ENCODE measurements around the gene GAK. TPM values are rescaled to one million over a fixed set of nuclear protein-coding genes. Genes with fewer than 3 reads are reported as not detected.

Gene GAK
- total and polyA plus RNA-seq, 7 donors: 40.8 to 494 (median 124) TPM

DNA sequence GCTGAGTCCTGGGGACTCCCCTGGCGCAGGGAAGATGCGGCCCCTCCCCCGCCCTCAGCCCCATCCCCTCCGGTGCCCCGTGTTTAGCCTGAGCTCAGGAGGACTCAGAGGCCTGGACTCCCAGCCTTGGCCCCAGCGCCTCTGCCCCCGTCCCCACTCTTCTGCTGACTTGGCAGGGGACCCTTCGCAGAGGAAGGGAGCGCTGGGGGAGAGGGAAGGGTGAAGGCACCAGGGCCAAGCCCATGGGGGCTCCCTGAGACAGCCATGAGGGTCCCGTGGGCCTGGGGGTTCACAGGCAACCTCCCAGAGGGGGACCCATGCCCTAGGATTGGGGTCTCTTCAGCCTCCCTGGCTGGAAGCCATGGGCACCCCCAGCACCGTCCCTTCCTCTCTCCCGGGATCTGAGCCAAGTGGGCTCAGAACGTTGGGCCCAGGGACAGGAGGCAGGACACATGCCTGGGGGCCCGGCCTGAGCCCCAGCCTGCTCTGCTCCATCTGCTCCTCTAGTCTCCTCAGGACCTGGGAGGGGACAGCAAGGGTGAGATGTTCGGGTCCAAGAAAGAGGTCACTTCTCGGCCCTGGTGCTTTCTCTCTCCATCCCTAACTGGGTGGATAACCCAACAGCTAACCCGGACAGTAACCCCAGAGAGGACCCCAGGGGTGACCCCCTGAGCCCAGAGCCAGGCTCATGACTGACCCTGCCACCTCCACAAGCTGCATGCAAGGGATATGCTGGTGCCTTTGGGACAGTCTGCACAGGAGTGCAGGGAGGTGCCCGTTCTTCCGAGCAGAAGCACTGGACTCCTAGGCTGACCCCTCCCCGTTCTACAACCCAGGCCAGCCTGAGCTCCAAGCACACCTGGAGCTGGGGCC, 104.7 kb downstream of the GAK start:
- Histone ChIP-seq H3K9me3 (peaks cover 0 to 6% (median 3%) of the 10 kb centered on the region in 4 donors), H3K4me1 (peaks cover 0 to 22% (median 18%) of the 10 kb centered on the region in 4 donors), H3K27me3 (peaks cover 37 to 93% (median 85%) of the 10 kb centered on the region in 3 donors), H3K36me3 (no peaks in the 10 kb centered on the region), H3K27ac (no peak overlapping the region), H3K4me3 (no peak overlapping the region)
- WGBS, 2 donors: 19 to 36% methylated on average over 20 of the region's 20 CpGs
- TF ChIP-seq EP300 (IDR thresholded peaks at IDR 0.05) (no peak), POLR2A (IDR thresholded peaks at IDR 0.05) (no peak), POLR2AphosphoS5 (IDR thresholded peaks at IDR 0.05) (no peak)
- TF ChIP-seq, protein P1, sequence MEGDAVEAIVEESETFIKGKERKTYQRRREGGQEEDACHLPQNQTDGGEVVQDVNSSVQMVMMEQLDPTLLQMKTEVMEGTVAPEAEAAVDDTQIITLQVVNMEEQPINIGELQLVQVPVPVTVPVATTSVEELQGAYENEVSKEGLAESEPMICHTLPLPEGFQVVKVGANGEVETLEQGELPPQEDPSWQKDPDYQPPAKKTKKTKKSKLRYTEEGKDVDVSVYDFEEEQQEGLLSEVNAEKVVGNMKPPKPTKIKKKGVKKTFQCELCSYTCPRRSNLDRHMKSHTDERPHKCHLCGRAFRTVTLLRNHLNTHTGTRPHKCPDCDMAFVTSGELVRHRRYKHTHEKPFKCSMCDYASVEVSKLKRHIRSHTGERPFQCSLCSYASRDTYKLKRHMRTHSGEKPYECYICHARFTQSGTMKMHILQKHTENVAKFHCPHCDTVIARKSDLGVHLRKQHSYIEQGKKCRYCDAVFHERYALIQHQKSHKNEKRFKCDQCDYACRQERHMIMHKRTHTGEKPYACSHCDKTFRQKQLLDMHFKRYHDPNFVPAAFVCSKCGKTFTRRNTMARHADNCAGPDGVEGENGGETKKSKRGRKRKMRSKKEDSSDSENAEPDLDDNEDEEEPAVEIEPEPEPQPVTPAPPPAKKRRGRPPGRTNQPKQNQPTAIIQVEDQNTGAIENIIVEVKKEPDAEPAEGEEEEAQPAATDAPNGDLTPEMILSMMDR (IDR thresholded peaks at IDR 0.05): no peak
- DNase-seq: peak; percentile 44
- intact Hi-C loops (cut with DNase I): no loop called here

DNA sequence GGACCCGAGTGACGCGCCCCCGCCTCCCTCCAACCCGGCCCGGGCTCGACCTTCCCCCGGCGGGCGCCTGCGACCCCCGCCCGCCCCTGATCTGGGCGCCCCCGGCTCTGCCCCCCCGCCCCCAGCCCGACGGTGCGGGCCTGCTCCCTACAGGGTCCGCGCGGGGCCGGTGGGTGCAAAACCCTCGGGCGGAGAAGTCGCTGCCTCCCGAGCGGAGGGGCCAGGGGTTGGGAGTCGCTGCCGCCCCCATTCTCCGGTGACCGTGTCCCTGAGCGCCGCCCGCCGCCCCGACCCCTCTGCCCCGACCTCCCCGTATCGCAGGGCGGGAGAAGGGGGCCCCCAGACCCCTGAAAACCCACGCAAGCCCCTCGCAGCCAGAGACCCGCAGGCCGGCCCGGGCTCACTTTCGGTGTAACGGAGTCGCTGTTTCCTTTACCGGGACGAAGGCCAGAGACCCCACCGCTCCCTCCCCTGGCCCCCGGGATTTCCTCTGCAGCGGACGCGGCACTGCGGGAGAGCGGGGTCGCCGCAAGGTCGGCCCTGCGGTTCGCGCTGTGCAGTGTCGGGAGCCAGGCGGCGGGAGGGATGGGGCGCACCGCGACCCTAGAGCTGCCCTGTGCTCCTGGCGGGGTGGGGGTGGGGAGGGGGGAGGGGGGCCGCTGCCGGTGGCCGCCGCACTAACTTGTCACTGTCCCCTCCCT, 105.5 kb downstream of the GAK start:
- peak; percentile 58 for DNase-seq

DNA sequence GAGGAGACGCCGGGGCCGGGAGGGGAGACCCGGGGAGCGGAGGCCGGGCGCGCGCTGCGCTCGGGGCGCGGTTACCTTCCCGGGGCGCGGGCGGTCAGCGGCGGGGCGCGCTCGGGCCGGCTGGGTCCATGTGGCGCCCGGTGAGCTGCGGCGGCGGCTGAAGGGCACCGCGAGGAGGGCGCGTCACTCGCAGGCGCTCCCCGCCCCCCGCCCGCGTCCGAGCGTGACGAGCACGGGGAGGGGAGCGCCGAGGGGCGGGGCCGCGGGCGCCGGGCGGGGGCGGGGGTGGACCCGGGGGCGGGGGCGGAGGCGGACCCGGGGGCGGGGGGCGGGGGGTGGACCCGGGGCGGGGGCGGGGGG, 106.2 kb downstream of the GAK start, which contains the start of gene CPLX1:
Gene CPLX1 (minus strand): TSS at position 159 of the 360 bp plus-strand sequence. CDS start 1,607 bp downstream, outside the sequence.
- H3K4me3 ChIP-seq: peak within 1 kb of the TSS in 3 of 4 donors; percentile 28 to 46 (median 45)
- DNase-seq: no peak
- intact Hi-C loops (cut with DNase I): no loop called here
- WGBS, 2 donors: 1 to 2% methylated on average over 57 to 59 of the region's 61 CpGs
- no peak within 1 kb of the TSS for H3K27ac ChIP-seq
- peaks cover 0 to 22% (median 18%) of the 10 kb centered on the region in 4 donors for H3K4me1 ChIP-seq
- TF ChIP-seq, protein P1 (IDR thresholded peaks at IDR 0.05): no peak
- no peak for TF ChIP-seq EP300 (IDR thresholded peaks at IDR 0.05)
- no peak for TF ChIP-seq POLR2AphosphoS5 (IDR thresholded peaks at IDR 0.05)
- no peak for TF ChIP-seq POLR2A (IDR thresholded peaks at IDR 0.05)
- no peaks in the 10 kb centered on the region for H3K36me3 ChIP-seq
- no peaks in the 10 kb centered on the region for H3K9me3 ChIP-seq
- H3K27me3 ChIP-seq: peaks cover 37 to 95% (median 82%) of the 10 kb centered on the region in 3 donors

More for the DNA sequence above, 105.5 kb downstream of the GAK start:
- H3K27ac ChIP-seq: no peak overlapping the region
- H3K4me1 ChIP-seq: peaks cover 0 to 22% (median 18%) of the 10 kb centered on the region in 4 donors
- peaks cover 37 to 95% (median 85%) of the 10 kb centered on the region in 3 donors for H3K27me3 ChIP-seq
- H3K36me3 ChIP-seq: no peaks in the 10 kb centered on the region
- 2% methylated on average over 74 to 75 of the region's 75 CpGs for WGBS, 2 donors
- intact Hi-C loops (cut with DNase I): no loop called here
- peaks cover 0 to 5% (median 3%) of the 10 kb centered on the region in 4 donors for H3K9me3 ChIP-seq
- peak overlapping the region in 2 of 4 donors; percentile 12 to 25 for H3K4me3 ChIP-seq
- TF ChIP-seq POLR2AphosphoS5 (IDR thresholded peaks at IDR 0.05) (no peak), POLR2A (IDR thresholded peaks at IDR 0.05) (no peak), EP300 (IDR thresholded peaks at IDR 0.05) (no peak)
- TF ChIP-seq, protein P1 (IDR thresholded peaks at IDR 0.05): no peak

DNA sequence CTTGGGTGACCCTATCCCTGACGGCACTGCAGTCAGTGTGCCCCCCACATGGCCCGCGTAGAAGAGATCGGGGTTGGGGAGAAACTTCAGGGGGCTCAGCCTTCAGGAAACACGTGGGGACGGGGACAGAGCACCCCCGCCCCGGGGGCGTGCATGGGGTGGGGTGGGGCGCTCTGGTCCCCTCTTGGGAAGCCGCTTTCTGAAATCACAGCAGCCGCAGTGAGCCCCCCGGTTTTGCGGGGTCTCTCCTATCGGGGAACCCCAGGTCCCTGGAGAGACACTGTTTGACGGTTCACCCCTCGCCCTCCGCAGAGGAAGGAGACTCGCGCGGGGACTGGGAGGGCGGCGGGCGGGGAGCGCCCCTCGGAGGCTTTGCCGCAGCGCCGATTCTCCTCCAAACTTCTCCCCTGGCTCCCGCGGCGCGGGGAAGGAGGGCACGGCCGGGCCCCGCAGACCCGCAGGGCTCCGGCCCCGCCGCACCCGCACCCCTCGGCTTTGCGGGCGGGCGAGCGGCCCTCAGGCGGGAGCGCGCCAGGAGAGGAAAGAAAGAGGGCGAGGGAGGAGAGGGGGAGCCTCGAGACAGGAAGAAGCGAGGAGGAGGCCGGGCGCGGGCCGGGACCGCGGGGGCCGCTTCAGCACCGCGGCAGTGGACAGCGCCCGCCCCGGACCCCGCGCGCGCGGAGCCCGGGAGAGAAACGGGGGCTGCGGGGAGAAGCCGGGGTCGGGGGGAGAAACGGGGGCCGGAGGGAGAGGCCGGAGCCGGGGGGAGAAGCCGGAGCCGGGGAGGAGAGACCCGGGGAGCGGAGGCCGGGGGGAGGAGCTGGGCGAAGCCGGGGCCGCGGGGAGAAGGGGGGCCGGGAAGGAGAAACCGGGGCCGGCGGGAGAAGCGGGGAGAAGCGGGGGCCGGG, 106.8 kb downstream of the GAK start:
- TF ChIP-seq EP300 (IDR thresholded peaks at IDR 0.05) (no peak), POLR2A (IDR thresholded peaks at IDR 0.05) (no peak), POLR2AphosphoS5 (IDR thresholded peaks at IDR 0.05) (no peak)
- TF ChIP-seq, protein P1 (IDR thresholded peaks at IDR 0.05): no peak
- 7% methylated on average over 94 of the region's 94 CpGs for WGBS, 2 donors
- DNase-seq: peak; percentile 53
- Histone ChIP-seq H3K4me3 (peak overlapping the region in 3 of 4 donors; percentile 28 to 46 (median 45)), H3K36me3 (no peaks in the 10 kb centered on the region), H3K4me1 (peaks cover 0 to 22% (median 18%) of the 10 kb centered on the region in 4 donors), H3K27ac (no peak overlapping the region), H3K9me3 (no peaks in the 10 kb centered on the region), H3K27me3 (peaks cover 37 to 95% (median 82%) of the 10 kb centered on the region in 3 donors)
- intact Hi-C loops (cut with DNase I): no loop called here
